NT2/D1 (cell line): ENCODE measurements around the gene C11orf54.

Experiments used
- SUZ12 ChIP-seq: IDR thresholded peaks from 2 replicates; pipeline ENCODE4 v1.6.1; 2011; ENCODE audit not compliant: insufficient read length, insufficient read depth; ENCODE audit errors: extremely low read depth
- ZNF274 ChIP-seq: IDR thresholded peaks from 2 replicates; pipeline ENCODE4 v1.6.1; 2011; ENCODE audit warnings: mild to moderate bottlenecking, low read depth, low read length

DNA sequence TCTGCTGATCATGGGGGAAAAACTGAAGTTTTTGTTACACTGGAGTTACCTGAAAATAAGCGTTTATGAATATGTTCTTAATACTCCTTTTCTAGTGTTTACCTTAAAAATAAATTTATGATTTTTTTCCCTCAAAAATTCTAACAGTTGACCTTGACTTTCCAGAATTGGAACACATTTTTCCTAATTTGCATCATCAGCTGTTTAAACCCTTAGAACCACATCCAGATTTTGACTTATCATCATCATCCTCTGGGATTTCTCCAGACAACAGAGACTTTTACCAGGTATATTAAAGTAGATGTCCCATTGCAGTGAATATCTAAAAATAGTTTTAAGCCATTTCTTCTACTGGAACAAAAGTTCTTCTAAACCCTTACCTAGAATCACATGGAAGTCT, 17.4 kb upstream of the C11orf54 start:
- TF ChIP-seq SUZ12 (no peak), ZNF274 (no peak)
